Neural progenitor cell (in vitro differentiated cells): ENCODE results near the gene ZFPL1.

Experiments
- CTCF ChIP-seq: fragments of 200-600 bp; sonication (generic); IDR thresholded peaks from 2 replicates; pipeline ENCODE4 v1.5.1; 2017; ENCODE audit warnings: antibody characterized with exemption, mild to moderate bottlenecking
- EZH2 ChIP-seq: fragments of 200-600 bp; sonication (generic); IDR thresholded peaks from 2 replicates; pipeline ENCODE4 v1.6.1; 2017; ENCODE audit warnings: antibody characterized with exemption, mild to moderate bottlenecking, moderate library complexity
- EZH2phosphoT487 ChIP-seq: fragments of 200-600 bp; sonication (generic); IDR thresholded peaks from 2 replicates; pipeline ENCODE4 v1.6.1; 2017; ENCODE audit warnings: antibody characterized with exemption

DNA sequence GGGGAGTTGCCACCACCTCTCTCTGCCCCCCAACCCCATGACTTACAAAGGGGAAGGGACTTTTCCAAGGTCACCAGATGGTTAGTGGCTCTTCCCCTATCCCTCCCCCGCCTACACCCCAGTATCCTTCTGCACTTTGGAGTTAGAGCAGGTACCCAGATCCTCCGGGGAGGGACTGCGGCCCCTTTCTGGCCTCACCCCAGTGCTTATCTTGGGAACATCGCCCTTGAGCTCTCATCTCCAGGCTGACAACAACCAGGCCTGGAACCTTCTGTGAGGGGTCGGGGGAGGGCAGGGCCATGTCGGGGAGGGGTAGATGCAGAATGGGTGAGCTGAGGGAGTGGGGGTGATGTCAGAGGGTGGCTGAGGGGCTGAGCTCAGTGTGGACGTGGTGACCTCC, 18.2 kb upstream of the ZFPL1 start:
- TF ChIP-seq EZH2 (no peak), CTCF (no peak), EZH2phosphoT487 (no peak)
